Memory B cell (primary cell): ENCODE data around the gene LPO.

Source experiments
- ATAC-seq: fragments of 150-1000 bp; cut with Tn5 transposase; 2 replicates; pipeline ENCODE4 v1.10.0; 2021; ENCODE audit warnings: low read depth, mild to moderate bottlenecking, moderate library complexity
- DNase-seq, 2 donors: peaks; one replicate each; pipeline ENCODE4 v3.0.0; 2022; ENCODE audit warnings: low spot score in 2 of 2
- H3K27ac Mint-ChIP-seq: one replicate; pipeline ENCODE4 v1.8.0; 2022; ENCODE audit warnings: mild to moderate bottlenecking, moderate library complexity, mixed read lengths
- H3K27me3 Mint-ChIP-seq: one replicate; pipeline ENCODE4 v1.8.0; 2022; ENCODE audit warnings: mixed read lengths
- H3K36me3 Mint-ChIP-seq: one replicate; pipeline ENCODE4 v1.8.0; 2022; ENCODE audit warnings: mild to moderate bottlenecking, mixed read lengths
- H3K4me1 Mint-ChIP-seq: one replicate; pipeline ENCODE4 v1.8.0; 2022; ENCODE audit warnings: mixed read lengths
- H3K4me3 Mint-ChIP-seq: one replicate; pipeline ENCODE4 v1.8.0; 2022; ENCODE audit warnings: mild to moderate bottlenecking, moderate library complexity, mixed read lengths
- H3K9me3 Mint-ChIP-seq: one replicate; pipeline ENCODE4 v1.8.0; 2022; ENCODE audit warnings: mixed read lengths

Gene LPO

DNA sequence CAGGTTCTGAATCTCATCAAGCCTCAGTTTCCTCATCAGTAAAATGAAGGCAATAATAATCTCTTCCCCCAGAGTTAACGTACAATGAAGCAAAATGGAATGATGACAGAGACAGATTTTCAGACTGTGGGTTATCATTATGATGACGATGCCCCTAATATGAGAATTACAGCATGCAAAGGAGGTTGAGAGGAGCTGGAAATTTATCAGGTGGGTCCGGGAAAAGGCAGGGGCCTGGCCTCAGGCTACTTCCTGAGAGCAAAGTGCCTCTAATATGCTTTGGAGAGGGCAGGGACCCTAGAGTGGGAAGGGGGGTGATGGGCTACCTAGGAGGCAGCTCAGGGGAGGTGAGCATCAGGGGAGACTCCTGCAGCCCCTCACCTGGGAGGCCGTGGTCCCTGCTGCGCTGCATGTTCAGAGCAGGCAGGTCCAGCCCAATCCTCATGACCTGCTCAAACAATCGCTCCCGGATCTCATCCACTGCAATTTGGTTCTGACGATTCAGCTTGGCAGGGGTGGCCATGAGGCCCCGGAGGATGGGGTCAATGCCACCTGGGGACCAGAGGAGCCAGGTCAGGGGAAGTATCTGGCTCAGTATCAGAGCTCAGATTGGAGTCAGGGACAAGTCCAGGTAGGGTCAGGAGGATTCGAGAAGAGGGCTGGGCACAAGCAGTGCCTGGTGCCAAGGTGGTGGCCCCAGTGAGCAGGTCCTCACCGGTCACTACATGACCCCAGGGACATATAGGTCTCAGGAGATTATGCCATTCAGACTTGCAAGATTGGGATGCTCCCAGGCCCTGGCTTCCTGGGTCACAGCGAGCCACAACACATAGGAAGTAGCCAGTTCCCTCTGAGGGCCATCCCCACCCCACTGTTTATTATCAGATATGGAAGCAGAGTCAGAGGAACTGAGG, 34.2 kb downstream of the LPO start:
- ATAC-seq (no peak), DNase-seq (no peak)
- H3K4me3 Mint-ChIP-seq: no peak overlapping the region
- H3K36me3 Mint-ChIP-seq: no peaks in the 10 kb centered on the region
- H3K9me3 Mint-ChIP-seq: no peaks in the 10 kb centered on the region
- H3K4me1 Mint-ChIP-seq: peaks cover 3% of the 10 kb centered on the region
- H3K27me3 Mint-ChIP-seq: peaks cover 16% of the 10 kb centered on the region
- H3K27ac Mint-ChIP-seq: no peak overlapping the region

- DNase-seq (no peak), ATAC-seq (no peak)
- peaks cover 16% of the 10 kb centered on the region for H3K27me3 Mint-ChIP-seq
- no peaks in the 10 kb centered on the region for H3K9me3 Mint-ChIP-seq
- no peak overlapping the region for H3K4me3 Mint-ChIP-seq
- peaks cover 3% of the 10 kb centered on the region for H3K4me1 Mint-ChIP-seq
- H3K27ac Mint-ChIP-seq: no peak overlapping the region
- no peaks in the 10 kb centered on the region for H3K36me3 Mint-ChIP-seq
Measured at GRCh38 chr17:58273453-58274104, 35.2 kb downstream of the LPO start.

DNA sequence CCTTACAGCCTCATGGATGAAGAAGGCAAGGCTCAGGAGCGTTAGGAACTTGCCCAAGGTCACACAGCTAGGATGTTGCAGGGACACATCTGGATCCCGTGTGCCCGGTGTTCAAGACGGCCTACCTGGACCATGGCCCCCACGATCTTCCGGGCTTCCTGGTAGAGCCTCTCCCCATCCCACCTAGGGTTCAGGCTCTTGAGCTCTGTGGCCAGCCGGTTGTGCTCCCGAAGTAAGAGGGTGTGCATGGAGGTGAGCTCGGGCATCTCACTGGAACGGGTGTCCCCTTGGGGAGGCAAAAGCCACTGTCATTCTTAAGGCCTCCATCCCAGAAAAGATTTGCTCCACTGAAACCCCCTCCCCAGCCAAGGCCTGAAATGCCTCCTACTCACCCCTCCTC, 37.0 kb downstream of the LPO start:
- ATAC-seq (no peak), DNase-seq (no peak)
- H3K27me3 Mint-ChIP-seq: peaks cover 14% of the 10 kb centered on the region
- H3K9me3 Mint-ChIP-seq: no peaks in the 10 kb centered on the region
- H3K4me3 Mint-ChIP-seq: no peak overlapping the region
- H3K27ac Mint-ChIP-seq: no peak overlapping the region
- peaks cover 3% of the 10 kb centered on the region for H3K4me1 Mint-ChIP-seq
- no peaks in the 10 kb centered on the region for H3K36me3 Mint-ChIP-seq

DNA sequence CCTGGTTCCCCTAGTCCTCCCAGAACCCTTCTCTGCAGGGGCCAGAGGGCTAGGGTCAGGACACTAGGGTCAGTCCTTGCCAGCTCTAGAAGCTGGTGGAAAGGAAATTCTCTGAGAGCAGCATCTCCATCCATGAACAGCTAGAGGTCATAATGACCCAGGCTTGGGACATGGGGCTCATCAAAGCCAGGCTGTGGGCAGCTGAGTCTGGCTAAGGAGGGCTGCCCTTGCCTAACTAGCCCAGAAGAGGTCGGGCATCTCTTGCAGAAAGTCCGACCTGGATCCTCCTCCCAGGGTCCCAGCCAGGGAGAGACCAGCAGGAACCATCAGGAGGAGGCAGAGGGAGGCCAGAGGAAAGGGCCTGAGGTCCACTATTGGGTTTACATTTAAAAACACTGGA, 38.0 kb downstream of the LPO start:
- ATAC-seq: no peak
- Mint-ChIP-seq H3K4me3 (no peak overlapping the region), H3K9me3 (no peaks in the 10 kb centered on the region), H3K27me3 (peaks cover 16% of the 10 kb centered on the region), H3K27ac (no peak overlapping the region), H3K4me1 (peaks cover 3% of the 10 kb centered on the region), H3K36me3 (no peaks in the 10 kb centered on the region)
- no peak for DNase-seq

DNA sequence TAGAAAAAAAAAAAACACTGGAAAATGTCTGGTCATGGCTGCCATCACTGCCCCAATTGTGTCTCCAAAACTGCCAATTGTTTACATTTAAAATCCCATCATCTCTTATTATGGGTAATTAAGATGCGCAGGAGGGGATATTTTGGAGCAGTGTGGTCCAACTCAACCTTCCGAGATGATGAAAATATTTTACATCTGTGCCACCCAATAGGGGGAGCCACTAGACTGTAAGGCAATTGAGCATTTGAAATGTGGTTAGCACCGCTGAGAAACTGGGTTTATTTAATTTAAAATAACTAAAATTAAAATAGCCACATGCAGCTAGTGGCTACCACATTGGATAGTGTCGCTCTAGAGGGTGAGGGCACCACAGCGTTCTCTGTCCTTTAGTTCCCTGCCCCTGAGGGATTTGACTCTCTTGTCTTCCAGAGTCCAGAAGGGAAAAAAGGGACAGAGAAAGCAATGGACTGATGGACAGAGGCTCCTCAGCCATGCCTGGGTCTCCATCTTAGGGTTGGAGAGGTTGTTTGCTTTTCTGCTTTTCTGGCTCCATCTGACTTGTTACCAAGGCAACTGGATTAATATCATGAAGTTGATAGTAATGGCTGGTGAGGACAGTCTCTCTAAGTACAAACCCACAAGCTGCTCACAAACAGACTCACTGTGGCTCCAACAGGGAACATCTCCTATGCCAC, 38.9 kb downstream of the LPO start:
- H3K4me1 Mint-ChIP-seq: peaks cover 3% of the 10 kb centered on the region
- no peak overlapping the region for H3K27ac Mint-ChIP-seq
- no peaks in the 10 kb centered on the region for H3K9me3 Mint-ChIP-seq
- peaks cover 16% of the 10 kb centered on the region for H3K27me3 Mint-ChIP-seq
- H3K4me3 Mint-ChIP-seq: no peak overlapping the region
- DNase-seq: no peak
- peak; percentile 37 for ATAC-seq
- no peaks in the 10 kb centered on the region for H3K36me3 Mint-ChIP-seq

- H3K4me3 Mint-ChIP-seq: no peak overlapping the region
- ATAC-seq (no peak), DNase-seq (no peak)
- H3K4me1 Mint-ChIP-seq: peaks cover 3% of the 10 kb centered on the region
- peaks cover 13% of the 10 kb centered on the region for H3K27me3 Mint-ChIP-seq
- no peak overlapping the region for H3K27ac Mint-ChIP-seq
- H3K9me3 Mint-ChIP-seq: no peaks in the 10 kb centered on the region
- H3K36me3 Mint-ChIP-seq: no peaks in the 10 kb centered on the region
Measured at GRCh38 chr17:58277802-58278595, 39.6 kb downstream of the LPO start.

GRCh38 chr17:58278661-58279015, 40.3 kb downstream of the LPO start:
- DNase-seq (no peak), ATAC-seq (no peak)
- no peaks in the 10 kb centered on the region for H3K4me1 Mint-ChIP-seq
- no peaks in the 10 kb centered on the region for H3K9me3 Mint-ChIP-seq
- H3K27ac Mint-ChIP-seq: no peak overlapping the region
- H3K36me3 Mint-ChIP-seq: no peaks in the 10 kb centered on the region
- no peak overlapping the region for H3K4me3 Mint-ChIP-seq
- peaks cover 14% of the 10 kb centered on the region for H3K27me3 Mint-ChIP-seq

GRCh38 chr17:58279016-58279711, 40.8 kb downstream of the LPO start:
- Mint-ChIP-seq H3K9me3 (no peaks in the 10 kb centered on the region), H3K27ac (no peak overlapping the region), H3K4me3 (no peak overlapping the region), H3K27me3 (peaks cover 14% of the 10 kb centered on the region), H3K36me3 (no peaks in the 10 kb centered on the region), H3K4me1 (no peaks in the 10 kb centered on the region)
- DNase-seq (no peak), ATAC-seq (no peak)

GRCh38 chr17:58279736-58280479, 41.5 kb downstream of the LPO start:
- no peak overlapping the region for H3K27ac Mint-ChIP-seq
- H3K36me3 Mint-ChIP-seq: no peaks in the 10 kb centered on the region
- peaks cover 12% of the 10 kb centered on the region for H3K27me3 Mint-ChIP-seq
- no peak for DNase-seq
- no peaks in the 10 kb centered on the region for H3K9me3 Mint-ChIP-seq
- ATAC-seq: peak; percentile 53
- H3K4me3 Mint-ChIP-seq: no peak overlapping the region
- H3K4me1 Mint-ChIP-seq: no peaks in the 10 kb centered on the region

GRCh38 chr17:58280480-58281217, 42.3 kb downstream of the LPO start, which contains the start of gene MPO:
TSS of gene MPO (minus strand) at chr17:58280935. CDS start at chr17:58280758, 177 bp downstream.
- no peaks in the 10 kb centered on the region for H3K4me1 Mint-ChIP-seq
- H3K27ac Mint-ChIP-seq: no peak within 1 kb of the TSS

DNA sequence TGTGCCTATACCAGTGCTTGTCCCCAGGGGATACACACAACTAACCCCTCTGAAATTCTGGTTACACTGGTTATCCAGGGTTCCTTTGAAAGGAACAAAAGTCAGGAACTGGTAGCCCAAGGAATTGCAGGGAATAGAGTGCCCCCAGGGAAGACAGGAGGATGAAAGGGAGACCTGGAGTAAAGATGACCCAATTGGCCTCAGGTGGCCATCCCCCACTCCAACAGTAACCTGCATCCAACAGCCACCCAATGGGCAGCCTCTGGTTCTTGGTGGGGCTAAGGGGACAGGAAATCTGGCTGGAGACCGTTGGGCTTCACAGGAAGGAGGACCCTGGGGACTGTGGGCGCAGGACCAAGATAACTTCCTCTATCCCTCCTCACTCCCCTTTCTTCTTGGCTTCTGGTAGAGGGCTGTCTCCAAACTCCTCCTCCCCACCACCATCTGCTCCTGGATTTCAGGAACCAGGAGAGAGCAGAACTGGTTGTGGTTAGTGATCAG, 43.2 kb downstream of the LPO start:
- H3K27ac Mint-ChIP-seq: no peak overlapping the region
- H3K9me3 Mint-ChIP-seq: no peaks in the 10 kb centered on the region
- no peaks in the 10 kb centered on the region for H3K4me1 Mint-ChIP-seq
- ATAC-seq (no peak), DNase-seq (no peak)
- no peaks in the 10 kb centered on the region for H3K36me3 Mint-ChIP-seq
- H3K4me3 Mint-ChIP-seq: no peak overlapping the region
- H3K27me3 Mint-ChIP-seq: peaks cover 14% of the 10 kb centered on the region

More at GRCh38 chr17:58280480-58281217, 42.3 kb downstream of the LPO start, which contains the start of gene MPO:
- DNase-seq (no peak), ATAC-seq (no peak)
- no peak within 1 kb of the TSS for H3K4me3 Mint-ChIP-seq
- peaks cover 14% of the 10 kb centered on the region for H3K27me3 Mint-ChIP-seq
- no peaks in the 10 kb centered on the region for H3K36me3 Mint-ChIP-seq
- H3K9me3 Mint-ChIP-seq: no peaks in the 10 kb centered on the region

DNA sequence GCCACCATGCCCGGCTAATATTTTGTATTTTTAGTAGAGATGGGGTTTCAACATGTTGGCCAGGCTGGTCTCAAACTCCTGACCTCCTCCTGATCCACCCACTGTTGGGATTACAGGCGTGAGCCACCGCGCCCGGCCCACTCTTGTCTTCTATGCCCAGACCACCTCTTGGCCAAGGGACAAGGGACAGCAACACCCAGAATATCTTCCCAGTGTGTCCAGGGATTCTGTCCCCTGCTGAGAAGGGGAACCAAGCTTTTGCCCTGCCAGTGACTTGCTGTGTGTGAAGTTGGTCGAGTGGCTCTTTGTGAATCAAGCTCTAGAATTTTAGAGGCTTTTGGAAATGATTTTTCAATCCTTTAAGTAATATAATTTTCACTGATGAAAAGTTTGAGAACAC, 44.1 kb downstream of the LPO start:
- ATAC-seq (no peak), DNase-seq (no peak)
- Mint-ChIP-seq H3K27me3 (peaks cover 14% of the 10 kb centered on the region), H3K27ac (no peak overlapping the region), H3K4me3 (no peak overlapping the region), H3K36me3 (no peaks in the 10 kb centered on the region), H3K4me1 (no peaks in the 10 kb centered on the region), H3K9me3 (no peaks in the 10 kb centered on the region)
